ENCODE data around the gene EEF1AKMT3.

The EEF1AKMT3 gene

DNA sequence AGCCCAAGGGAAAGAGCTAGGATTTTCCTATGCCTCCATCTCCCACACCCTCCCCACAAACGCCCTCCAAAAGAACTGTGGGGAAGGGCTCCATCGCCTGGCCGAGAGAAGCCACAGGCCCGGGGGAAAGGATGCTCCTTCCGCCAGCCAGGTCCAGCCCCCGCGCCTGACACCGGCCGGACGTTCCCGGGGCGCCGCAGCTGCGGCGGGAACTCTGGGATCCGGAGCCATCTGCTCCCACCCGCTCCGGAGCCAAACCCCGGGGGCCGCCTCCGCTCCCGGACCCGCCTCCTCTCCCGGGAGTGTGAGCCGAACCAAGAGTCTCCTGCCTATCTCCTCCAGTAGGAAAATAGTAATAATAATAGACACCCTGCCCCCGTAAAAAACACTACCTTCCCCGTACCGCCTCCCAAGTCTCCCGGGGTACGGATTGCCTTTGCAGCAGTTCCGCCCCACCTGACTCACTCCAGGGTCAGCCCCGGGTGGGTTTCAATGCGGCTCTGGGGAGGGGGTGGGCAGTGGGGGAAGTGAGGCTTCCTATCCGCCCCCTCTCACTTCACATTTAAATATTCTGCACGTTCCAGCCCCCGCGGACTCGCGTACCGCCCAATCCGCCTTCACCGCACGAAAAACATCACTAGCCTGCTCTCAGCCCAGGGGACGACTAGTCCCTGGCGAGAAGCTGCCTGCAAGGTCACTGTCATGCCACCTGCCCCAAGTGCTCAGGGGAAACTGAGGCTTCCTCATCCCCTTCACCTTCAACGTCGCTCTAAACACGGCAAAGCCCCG is 36.3 kb upstream of the EEF1AKMT3 start:
- no peak for DNase-seq

DNA sequence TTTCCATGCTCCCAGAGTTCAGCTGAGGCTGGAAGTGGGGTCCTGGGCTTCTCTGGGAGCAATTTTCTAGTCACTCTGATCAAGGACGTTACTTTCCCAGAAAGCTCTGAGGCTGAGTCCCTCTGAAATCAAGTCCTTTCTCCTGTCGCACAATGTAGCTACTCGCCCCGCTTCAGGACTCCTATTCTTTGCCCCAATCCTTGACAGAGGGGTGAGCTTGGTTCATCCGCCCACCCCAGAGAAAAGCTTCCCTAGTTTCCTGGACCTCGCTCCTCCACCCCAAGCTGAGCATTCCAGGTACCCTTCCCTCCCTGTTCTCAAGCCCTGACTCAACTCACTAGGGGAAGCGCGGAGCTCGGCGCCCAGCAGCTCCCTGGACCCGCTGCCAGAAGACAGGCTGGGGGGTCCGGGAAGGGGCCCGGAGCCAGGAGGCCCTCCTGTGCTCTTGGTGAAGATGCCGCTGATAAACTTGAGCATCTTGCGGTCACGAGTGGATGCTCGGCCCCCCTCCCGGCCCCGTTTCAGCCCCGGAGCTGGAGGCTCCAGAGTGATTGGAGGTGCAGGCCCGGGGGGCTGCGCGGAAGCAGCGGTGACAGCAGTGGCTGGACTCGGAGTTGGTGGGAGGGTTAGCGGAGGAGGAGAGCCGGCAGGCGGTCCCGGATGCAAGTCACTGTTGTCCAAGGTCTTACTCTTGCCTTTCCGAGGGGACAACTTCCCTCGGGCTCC is 35.5 kb upstream of the EEF1AKMT3 start:
- no peak for DNase-seq

DNA sequence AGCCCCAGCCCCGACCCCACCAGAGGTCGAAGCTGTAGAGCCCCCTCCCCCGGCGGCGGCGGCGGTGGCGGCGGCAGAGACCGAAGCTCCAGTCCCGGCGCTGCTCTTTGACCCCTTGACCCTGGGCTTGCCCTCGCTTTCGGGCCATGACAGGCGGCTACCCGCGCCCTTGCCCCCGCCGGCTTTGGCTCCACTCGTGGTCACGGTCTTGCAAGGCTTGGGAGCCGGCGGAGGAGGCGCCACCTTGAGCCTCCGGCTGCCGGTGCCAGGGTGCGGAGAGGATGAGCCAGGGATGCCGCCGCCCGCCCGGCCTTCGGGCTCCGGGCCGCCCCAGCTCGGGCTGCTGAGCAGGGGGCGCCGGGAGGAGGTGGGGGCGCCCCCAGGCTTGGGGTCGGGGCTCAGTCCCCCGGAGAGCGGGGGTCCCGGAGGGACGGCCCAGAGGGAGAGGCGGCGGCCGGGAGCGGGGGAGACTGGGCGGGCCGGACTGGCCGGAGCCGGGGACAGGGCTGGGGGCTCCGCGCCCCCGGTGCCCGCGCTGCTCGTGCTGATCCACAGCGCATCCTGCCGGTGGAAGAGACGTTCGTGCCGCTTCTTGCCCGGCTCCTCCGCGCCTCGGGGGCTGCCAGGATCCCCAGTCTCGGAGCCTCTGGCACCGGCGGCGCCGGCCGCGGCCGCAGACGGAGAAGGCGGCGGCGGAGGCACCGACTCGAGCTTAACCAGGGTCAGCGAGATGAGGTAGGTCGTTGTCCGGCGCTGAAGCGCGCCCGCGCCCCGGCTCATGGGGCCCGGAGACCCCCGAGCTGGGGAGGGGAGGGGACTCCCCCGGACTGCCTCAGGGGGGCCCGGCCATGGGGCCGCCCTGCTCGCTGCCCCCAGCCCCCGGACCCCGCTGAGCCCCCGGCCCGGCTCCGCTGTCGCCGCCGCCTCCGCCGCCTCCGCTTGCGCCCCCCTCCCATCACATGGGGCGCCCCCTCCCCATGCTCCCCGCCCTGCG is 34.6 kb upstream of the EEF1AKMT3 start:
- DNase-seq = no peak

DNA sequence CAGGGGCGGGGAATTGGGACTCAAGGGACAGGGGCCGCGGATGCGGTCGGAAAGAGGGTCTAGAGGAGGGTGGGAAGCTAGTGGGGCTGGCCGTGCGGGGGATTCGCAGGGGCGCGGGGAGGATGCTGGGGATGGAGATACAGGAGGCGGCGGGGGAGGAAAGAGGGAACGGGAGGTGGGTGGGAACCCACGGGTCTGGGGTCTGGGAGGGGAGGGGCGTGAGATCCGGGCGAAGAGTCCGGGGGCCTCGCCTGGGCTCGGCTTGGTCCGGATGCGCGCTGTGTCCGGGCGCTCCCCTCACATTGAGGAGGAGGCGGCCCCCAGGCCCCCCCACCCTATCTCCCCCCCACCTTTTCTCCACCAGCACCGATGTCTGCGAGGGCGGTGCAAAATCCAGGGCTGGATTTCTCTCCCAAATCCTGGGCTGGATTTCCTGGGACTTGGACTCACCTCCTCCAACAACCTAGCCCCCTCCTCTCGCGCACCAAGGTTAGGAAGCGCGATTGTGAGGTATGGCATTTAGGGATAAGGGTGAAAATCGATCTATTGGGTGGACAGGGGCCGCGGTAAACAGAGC is 33.7 kb upstream of the EEF1AKMT3 start, which contains the start of gene AGAP2:
AGAP2 (minus strand) TSS at position 82 of the 577 bp plus-strand sequence. CDS start 496 bp downstream, outside the sequence.
- no peak for DNase-seq

DNA sequence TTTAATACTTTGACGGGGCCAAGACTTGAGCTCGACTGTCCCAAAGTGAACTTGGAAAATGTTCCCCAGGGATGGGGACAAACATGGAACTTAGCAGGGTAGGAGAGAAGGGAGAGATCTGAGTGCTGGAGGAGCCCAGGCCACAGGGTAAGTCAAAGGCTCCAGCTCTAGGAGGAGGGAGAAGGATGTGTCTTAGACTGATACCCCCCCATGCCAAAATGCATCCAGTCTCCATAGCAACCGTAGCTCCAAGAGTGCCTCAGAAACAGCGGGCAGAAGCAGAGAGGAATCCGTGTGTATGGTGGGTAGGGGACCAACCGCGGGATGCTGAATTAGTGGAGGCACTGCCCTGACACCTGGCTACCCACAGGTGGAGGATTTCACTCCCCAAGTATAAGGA is 33.0 kb upstream of the EEF1AKMT3 start:
- DNase-seq = no peak

DNA sequence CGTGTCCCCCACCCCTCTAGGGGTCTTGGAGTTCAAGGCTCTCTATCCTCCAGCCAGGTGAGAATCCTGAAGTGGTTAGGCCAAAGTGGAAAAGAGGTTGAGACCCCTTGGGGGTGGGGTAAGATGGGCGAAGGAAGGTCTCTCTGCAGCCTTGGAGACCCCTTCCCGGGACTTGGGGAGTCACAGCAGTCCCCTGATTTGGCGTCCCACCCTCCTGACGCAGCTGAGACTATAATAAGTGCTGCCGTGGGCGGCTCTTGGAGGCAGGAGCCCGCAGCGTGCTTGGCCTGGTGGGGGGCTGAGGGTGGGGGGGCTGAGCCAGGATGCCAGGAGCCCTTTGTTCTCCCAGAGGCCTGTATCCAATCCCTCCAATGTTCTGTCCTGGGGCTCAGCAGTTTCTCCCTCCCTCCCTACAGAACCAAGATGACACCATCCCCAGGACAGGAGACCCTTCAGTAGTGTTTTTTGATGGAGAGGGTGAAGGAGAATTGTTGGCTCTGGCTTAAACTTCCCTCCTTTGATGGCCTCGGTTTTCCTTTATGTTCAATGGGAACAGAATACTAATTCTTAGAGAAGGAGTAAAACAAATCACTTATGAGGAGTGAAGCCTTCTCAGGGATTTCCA is 32.4 kb upstream of the EEF1AKMT3 start:
- no peak for DNase-seq

DNA sequence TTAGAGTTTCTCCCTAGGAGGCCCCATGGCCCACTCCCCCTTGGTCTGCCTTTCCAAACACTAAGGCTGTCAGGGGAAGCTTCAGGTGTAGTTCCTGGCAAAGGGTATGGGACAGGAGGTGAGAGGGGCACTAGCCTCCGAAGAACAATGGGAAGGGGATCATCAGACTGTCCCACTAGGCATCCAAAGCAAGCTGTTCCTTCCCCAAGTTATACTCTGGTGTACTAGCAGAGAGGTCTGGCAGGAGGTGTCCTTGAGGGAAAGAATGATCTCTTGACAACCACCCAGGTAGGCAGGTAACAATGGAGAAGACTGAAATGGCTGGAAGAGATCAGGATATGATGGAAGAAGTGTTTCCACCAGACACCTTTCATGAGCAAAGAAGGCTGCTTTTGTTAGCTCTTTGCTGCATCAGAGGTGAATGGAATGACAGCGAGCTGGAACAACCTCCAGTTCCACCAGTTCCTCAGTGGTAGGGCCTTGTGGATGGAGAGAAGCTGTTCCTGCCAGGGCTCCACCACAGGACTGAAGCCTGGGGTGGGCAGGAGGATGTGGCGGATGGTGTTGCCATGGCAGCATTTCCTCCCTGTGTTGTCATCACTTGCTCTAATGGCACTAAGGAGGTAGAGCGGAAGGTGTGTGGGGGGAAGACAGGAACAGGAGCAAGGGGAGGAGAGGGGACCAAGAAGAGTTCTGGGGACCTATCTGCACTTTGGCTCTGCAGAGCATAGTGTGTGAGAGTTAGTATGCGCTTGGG is 31.6 kb upstream of the EEF1AKMT3 start:
- DNase-seq = peak; percentile 81

DNA sequence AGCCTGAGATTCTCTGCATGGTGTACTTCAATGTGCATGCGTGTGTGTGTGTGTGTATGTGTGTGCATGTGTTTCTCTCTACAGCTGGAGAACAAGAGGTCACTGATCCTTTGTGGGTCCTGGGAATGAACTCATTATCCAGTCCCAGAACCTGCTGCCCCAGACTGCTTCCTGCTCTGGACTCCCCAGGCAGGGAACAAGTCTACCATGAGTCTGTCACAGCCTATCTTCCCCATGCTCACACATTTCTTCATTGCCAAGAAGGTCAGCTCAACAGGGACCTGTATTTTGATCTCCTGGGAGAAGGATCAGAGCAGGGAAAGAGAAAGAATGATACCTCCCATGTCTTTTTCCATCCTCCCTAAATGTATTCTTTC is 31.0 kb upstream of the EEF1AKMT3 start:
- DNase-seq = no peak

DNA sequence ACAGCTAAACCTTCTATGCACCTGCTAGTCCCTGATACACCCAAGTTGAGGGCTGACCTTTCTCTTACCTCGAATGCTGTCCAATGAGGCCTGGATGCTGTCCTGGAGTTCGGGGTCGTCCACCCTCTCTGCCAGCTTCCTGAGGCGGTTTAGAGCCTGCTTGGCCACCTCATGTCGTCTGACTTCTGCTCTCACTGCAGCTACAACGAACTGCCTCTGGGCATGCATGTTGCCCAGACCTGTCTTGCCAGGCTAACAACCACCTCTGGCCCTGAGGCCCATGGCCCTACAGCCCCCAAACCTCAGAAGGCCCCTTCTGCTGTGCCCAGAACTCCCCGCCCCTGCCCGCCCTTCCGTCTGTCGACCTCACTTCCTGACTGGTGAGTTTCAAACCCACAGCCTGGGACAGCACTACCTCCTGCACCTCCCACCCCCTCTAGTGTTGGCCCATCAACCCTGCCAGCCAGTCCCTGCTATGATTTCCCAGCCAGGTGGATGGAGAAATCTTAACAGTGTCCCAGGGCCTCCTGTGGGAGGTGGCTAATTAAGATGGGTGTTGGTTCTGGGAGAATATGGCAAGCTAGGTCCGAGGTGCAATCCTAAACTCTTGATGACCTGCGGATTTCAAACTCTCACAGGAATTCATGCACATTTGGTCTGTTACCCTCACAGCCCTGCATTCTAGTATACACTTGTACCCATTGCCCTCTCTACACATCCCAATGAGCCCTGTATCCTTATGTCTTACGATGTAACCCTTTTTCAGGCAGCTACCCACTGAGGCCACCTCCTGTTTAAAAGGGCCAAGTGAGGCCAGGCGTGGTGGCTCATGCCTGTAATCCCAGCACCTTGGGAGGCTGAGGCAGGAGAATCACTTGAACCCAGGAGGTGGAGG is 30.3 kb upstream of the EEF1AKMT3 start:
- DNase-seq = peak; percentile 84

DNA sequence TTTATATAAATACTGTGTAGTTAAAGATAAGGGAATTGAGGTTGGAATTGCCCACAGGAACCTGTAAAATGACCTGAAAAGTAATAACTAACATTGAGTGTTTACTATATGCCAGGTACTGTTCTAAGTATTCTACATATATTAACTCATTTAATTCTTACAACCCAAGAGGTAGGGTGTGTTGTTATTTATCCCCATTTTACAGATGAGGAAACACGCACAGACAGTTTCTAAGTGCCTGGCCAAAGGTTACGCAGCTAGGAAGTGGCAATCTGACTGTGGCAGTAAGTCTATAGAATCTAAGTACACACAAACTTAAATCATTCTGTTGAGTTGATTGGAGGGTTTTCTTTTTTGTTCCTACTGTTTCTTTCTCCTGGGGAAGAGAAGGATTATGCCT is 28.6 kb upstream of the EEF1AKMT3 start:
- no peak for DNase-seq

DNA sequence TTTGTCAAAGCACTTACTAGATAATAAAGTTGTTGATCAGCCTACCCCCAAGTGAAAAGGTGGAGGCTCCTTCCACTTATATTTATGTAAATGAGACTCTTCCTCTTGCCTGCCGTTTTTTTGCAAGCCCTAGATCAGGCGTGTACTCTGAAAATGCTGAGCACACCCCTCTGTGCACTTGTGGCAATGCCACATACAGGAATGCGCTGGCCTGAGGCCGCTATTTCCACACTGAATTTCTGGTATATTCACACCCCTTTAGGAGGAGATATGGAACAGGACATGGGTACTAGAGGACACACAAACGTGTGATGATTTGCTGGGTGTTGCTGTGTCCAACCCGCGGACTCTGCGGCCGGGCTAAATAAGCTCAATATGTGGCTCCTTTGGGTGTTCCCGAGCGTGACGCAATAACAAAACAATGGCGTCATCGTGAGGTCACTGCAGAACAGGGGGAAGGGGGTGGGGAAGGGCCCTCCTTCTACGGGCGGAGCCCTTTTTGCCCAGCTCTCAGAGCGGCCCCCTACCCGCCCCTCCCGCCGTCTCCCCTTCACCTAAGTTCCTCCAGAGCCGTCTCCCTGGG is 28.1 kb upstream of the EEF1AKMT3 start:
- DNase-seq = peak; percentile 91

DNA sequence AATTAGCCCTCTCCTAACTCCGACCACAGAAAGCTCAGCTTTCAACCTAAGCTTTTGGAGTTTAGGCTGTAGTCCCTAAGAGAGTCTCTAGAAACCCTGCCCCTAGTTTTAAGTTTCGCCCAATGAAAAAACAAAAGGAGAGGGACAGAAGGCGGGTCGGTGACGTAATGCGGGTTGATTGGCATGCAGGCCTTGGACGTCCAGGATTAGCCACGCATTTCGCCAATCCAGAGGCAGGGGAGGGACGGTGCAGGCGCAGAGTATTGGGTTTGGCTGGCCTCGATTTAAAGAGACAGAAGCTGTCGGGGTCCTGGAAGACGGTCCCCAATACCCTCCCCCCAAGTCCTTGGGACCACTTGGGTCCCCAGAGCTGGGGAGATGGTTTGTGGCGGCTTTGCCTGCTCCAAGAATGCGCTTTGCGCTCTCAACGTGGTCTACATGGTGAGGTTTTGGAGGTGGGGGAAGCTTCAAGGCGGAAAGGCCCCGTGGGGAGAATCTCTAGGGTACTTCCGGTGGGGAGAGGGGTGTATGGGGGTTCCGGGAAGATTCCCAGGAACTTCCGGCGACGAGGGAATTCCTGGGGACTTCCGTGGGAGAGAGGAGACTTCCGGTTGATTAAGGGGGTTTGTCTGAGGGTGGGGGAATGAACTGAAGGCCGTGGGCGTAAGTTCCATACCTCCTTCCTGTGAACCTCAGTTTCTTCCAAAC is 27.5 kb upstream of the EEF1AKMT3 start, which contains the start of gene TSPAN31:
TSPAN31 (plus strand) TSS at position 263 of the 708 bp plus-strand sequence; CDS start at position 379, 116 bp downstream.
- peak; percentile 94 for DNase-seq

DNA sequence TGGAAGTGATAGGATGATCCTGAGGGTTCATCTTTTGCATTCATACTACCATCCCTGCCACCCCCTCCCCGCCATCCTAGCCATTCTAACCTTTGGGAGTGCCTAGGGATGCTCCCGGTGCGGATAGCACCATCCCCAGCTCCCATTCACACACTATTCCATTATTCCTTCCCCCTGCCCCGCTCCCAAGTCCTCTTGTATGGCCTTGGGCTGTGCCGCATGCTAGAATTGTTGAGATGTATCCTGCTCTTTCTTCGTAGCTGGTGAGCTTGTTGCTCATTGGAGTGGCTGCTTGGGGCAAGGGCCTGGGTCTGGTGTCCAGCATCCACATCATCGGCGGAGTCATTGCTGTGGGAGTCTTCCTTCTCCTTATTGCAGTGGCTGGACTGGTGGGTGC is 26.9 kb upstream of the EEF1AKMT3 start:
- DNase-seq = no peak

DNA sequence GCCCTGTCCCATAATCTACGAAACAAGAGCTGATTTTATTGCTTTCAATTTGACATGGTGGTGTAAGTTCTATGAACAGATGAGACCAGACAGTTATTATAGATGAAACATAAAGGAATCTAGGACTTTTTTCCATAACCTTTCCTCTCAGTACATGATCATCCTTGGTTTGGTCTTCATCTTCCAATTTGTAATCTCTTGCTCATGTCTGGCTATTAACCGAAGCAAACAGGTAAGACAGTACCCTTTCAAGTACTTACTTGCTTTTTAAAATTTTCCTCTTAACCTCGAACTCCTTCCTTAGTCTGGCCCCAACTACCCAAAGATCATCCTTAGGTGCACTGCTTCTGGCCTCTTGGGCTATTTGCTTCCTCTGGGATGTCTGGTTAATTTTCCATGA is 26.4 kb upstream of the EEF1AKMT3 start:
- no peak for DNase-seq

DNA sequence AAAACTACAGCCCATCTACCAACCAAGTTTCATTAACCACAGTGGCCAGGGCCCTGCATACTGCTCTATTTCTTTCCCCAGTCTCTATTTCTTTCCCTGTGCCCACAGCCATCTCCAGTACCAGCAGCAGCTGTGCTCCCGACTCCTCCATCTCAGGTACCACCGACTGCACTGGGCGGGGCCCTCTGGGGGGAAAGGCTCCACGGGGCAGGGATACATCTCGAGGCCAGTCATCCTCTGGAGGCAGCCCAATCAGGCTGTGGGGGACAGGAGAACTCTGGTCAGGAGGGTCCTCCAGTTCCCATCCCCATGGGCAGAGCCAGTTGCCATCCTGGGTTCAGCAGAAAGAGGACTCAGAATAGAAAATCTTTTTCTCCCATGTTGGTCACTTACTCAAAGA is 23.4 kb upstream of the EEF1AKMT3 start:
- DNase-seq = no peak

DNA sequence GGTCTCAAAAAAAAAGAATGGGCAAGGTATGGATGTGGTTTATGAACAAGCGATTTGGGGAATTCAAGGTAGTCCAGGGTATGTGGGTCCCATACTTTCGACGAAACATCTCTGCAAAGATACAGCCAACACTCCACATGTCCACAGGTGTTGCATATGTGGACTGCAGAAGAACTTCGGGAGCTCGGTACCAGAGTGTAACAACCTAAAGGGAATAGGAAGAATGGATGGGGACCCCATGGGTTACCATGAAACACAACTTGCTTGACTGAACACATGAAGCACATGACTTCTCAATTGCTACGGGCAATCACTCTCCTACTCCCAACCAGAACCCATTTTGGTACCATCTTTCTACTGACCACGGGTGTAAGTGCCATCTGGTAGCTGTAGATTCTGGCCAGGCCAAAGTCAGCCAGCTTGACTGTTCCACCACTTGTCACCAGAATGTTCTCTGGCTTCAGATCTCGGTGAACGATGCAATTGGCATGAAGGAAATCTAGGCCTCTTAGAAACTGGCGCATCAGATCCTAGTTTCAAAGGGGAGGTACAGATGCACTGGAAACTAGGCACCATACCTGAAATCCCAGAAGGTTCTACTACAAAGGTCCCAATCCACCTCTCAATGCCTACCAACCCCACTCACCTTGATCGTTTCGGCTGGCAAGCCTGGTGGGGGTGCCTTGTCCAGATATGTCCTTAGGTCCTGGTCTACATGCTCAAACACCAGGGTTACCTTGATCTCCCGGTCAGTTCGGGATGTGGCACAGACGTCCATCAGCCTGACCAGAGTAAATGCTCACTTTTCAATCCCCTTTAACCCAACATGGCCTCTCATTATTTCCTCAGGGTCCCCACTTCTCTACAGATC is 21.6 kb upstream of the EEF1AKMT3 start:
- DNase-seq = no peak

DNA sequence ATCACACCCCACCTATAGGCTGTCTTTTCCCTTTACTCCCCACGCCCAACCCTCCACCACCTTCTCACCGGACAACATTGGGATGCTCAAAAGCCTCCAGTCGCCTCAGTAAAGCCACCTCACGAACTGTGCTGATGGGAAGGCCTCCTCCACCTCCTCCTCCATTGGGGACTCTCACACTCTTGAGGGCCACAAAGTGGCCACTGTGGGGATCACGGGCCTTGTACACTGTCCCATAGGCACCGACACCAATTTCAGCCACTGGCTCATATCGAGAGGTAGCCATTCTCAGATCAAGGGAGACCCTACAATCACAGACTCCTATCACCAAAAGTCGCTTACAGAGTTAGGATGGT is 21.0 kb upstream of the EEF1AKMT3 start:
- no peak for DNase-seq

Data from activated CD8-positive, alpha-beta memory T cell treated with anti-CD3 and anti-CD28 coated beads, Interleukin-2, amount 50 U/mL, for 48 hours (primary cell).